SU-DHL-6 (cell line): ENCODE measurements around the gene FUT4.

Experiments used
- EZH2phosphoT487 ChIP-seq: fragments of 200-600 bp; sonication (generic), shearing (Covaris generic); conservative IDR thresholded peaks from 2 replicates; pipeline ENCODE4 v1.6.1; 2018; ENCODE audit warnings: mild to moderate bottlenecking, antibody characterized with exemption, low read length, moderate library complexity, mixed read lengths
- TF ChIP-seq, protein P1 (sequence below): fragments of 200-600 bp; sonication (generic); IDR thresholded peaks from one replicate; pipeline ENCODE4 v1.5.1; 2017; ENCODE audit warnings: antibody characterized with exemption, mild to moderate bottlenecking, low read length, moderate library complexity; ENCODE audit not compliant: insufficient read depth, poor library complexity, severe bottlenecking

GRCh38 chr11:94588366-94588942, 44.7 kb downstream of the FUT4 start:
- TF ChIP-seq, protein P1, sequence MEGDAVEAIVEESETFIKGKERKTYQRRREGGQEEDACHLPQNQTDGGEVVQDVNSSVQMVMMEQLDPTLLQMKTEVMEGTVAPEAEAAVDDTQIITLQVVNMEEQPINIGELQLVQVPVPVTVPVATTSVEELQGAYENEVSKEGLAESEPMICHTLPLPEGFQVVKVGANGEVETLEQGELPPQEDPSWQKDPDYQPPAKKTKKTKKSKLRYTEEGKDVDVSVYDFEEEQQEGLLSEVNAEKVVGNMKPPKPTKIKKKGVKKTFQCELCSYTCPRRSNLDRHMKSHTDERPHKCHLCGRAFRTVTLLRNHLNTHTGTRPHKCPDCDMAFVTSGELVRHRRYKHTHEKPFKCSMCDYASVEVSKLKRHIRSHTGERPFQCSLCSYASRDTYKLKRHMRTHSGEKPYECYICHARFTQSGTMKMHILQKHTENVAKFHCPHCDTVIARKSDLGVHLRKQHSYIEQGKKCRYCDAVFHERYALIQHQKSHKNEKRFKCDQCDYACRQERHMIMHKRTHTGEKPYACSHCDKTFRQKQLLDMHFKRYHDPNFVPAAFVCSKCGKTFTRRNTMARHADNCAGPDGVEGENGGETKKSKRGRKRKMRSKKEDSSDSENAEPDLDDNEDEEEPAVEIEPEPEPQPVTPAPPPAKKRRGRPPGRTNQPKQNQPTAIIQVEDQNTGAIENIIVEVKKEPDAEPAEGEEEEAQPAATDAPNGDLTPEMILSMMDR, result no peak
- no peak for TF ChIP-seq EZH2phosphoT487
